ENCODE results near the gene MYDGF.
"Not testable (repeated sequence)": the region's sequence is repeated elsewhere in the genome, so short reads cannot be mapped to it uniquely, and the experiment has no call there.

The MYDGF gene

GRCh38 chr19:4691373-4691772, 21.2 kb upstream of the MYDGF start:
- no peaks in the 10 kb centered on the region for H3K27me3 ChIP-seq
- H3K4me1 ChIP-seq: peaks cover 67% of the 10 kb centered on the region
- H3K9ac ChIP-seq: no peak overlapping the region
- no peak for TF ChIP-seq Cebpa-rat (IDR thresholded peaks at IDR 0.05)
- no peak overlapping the region for H3K4me3 ChIP-seq
- H4K20me1 ChIP-seq: peaks cover 36% of the 10 kb centered on the region
- peak overlapping the region; percentile 98; the same call in 1 of the 2 replicates for H3K4me2 ChIP-seq
- peak overlapping the region; percentile 14; the same call in 1 of the 2 replicates for H3K27ac ChIP-seq
- H3K9me3 ChIP-seq: no peaks in the 10 kb centered on the region
- peaks cover 79% of the 10 kb centered on the region for H3K36me3 ChIP-seq

GRCh38 chr19:4690361-4690760, 20.2 kb upstream of the MYDGF start:
- H3K27ac ChIP-seq: no peak overlapping the region
- peaks cover 62% of the 10 kb centered on the region for H3K4me1 ChIP-seq
- H3K9me3 ChIP-seq: no peaks in the 10 kb centered on the region
- H3K9ac ChIP-seq: no peak overlapping the region
- peaks cover 77% of the 10 kb centered on the region for H3K36me3 ChIP-seq
- peaks cover 36% of the 10 kb centered on the region for H4K20me1 ChIP-seq
- no peak overlapping the region for H3K4me2 ChIP-seq
- H3K27me3 ChIP-seq: no peaks in the 10 kb centered on the region
- no peak overlapping the region for H3K4me3 ChIP-seq
- TF ChIP-seq Cebpa-rat (IDR thresholded peaks at IDR 0.05): no peak

GRCh38 chr19:4689403-4689802, 19.3 kb upstream of the MYDGF start:
- Histone ChIP-seq H3K4me2 (no peak overlapping the region), H3K27ac (no peak overlapping the region), H3K9ac (no peak overlapping the region), H3K27me3 (no peaks in the 10 kb centered on the region), H4K20me1 (peaks cover 36% of the 10 kb centered on the region), H3K36me3 (peaks cover 77% of the 10 kb centered on the region), H3K9me3 (no peaks in the 10 kb centered on the region), H3K4me3 (no peak overlapping the region), H3K4me1 (peaks cover 52% of the 10 kb centered on the region)
- TF ChIP-seq Cebpa-rat (IDR thresholded peaks at IDR 0.05): no peak

GRCh38 chr19:4688587-4688986, 18.4 kb upstream of the MYDGF start:
- Histone ChIP-seq H3K9ac (no peak overlapping the region), H3K4me3 (no peak overlapping the region), H3K4me2 (no peak overlapping the region), H3K4me1 (peaks cover 44% of the 10 kb centered on the region), H3K9me3 (no peaks in the 10 kb centered on the region), H3K36me3 (peaks cover 77% of the 10 kb centered on the region), H4K20me1 (peaks cover 29% of the 10 kb centered on the region), H3K27ac (no peak overlapping the region), H3K27me3 (no peaks in the 10 kb centered on the region)
- no peak for TF ChIP-seq Cebpa-rat (IDR thresholded peaks at IDR 0.05)

GRCh38 chr19:4687396-4687795, 17.3 kb upstream of the MYDGF start:
- Histone ChIP-seq H4K20me1 (peaks cover 17% of the 10 kb centered on the region), H3K4me1 (peaks cover 32% of the 10 kb centered on the region), H3K27me3 (no peaks in the 10 kb centered on the region), H3K4me2 (peak overlapping the region; percentile 72), H3K9ac (no peak overlapping the region), H3K36me3 (peaks cover 85% of the 10 kb centered on the region), H3K9me3 (no peaks in the 10 kb centered on the region), H3K27ac (peak overlapping the region; percentile 37; the same call in 1 of the 2 replicates), H3K4me3 (no peak overlapping the region)
- no peak for TF ChIP-seq Cebpa-rat (IDR thresholded peaks at IDR 0.05)

GRCh38 chr19:4686700-4687099, 16.6 kb upstream of the MYDGF start:
- Histone ChIP-seq H3K9ac (no peak overlapping the region), H3K4me3 (no peak overlapping the region), H3K27ac (peak overlapping the region; percentile 37; the same call in 1 of the 2 replicates), H4K20me1 (peaks cover 10% of the 10 kb centered on the region; the same call in 1 of the 2 replicates), H3K4me1 (peaks cover 25% of the 10 kb centered on the region), H3K36me3 (peaks cover 92% of the 10 kb centered on the region), H3K4me2 (peak overlapping the region; percentile 72), H3K27me3 (no peaks in the 10 kb centered on the region), H3K9me3 (no peaks in the 10 kb centered on the region)
- no peak for TF ChIP-seq Cebpa-rat (IDR thresholded peaks at IDR 0.05)

GRCh38 chr19:4684312-4685095, 14.4 kb upstream of the MYDGF start:
- H3K4me3 ChIP-seq: no peak overlapping the region
- no peak overlapping the region for H3K27ac ChIP-seq
- no peak overlapping the region for H3K9ac ChIP-seq
- peaks cover 9% of the 10 kb centered on the region; the same call in 1 of the 2 replicates for H4K20me1 ChIP-seq
- peaks cover 22% of the 10 kb centered on the region for H3K4me1 ChIP-seq
- H3K36me3 ChIP-seq: peaks cover 96% of the 10 kb centered on the region
- no peak overlapping the region for H3K4me2 ChIP-seq
- TF ChIP-seq Cebpa-rat (IDR thresholded peaks at IDR 0.05): no peak
- H3K9me3 ChIP-seq: no peaks in the 10 kb centered on the region
- H3K27me3 ChIP-seq: no peaks in the 10 kb centered on the region

- no peak overlapping the region for H3K27ac ChIP-seq
- TF ChIP-seq Cebpa-rat (IDR thresholded peaks at IDR 0.05): no peak
- H3K36me3 ChIP-seq: peaks cover 94% of the 10 kb centered on the region
- H4K20me1 ChIP-seq: peaks cover 9% of the 10 kb centered on the region; the same call in 1 of the 2 replicates
- peaks cover 15% of the 10 kb centered on the region for H3K4me1 ChIP-seq
- no peaks in the 10 kb centered on the region for H3K27me3 ChIP-seq
- H3K9ac ChIP-seq: no peak overlapping the region
- no peak overlapping the region for H3K4me2 ChIP-seq
- no peak overlapping the region for H3K4me3 ChIP-seq
- H3K9me3 ChIP-seq: no peaks in the 10 kb centered on the region
These were observed 12.5 kb upstream of the MYDGF start for GRCh38 chr19:4682417-4683200.

- H3K4me2 ChIP-seq, H3K27ac ChIP-seq: not testable (repeated sequence)
- H3K36me3 ChIP-seq: peaks cover 92% of the 10 kb centered on the region
These were observed 9.9 kb upstream of the MYDGF start for GRCh38 chr19:4680021-4680420.

More at GRCh38 chr19:4680021-4680420, 9.9 kb upstream of the MYDGF start:
- not testable (repeated sequence) for H3K4me1 ChIP-seq, H3K27me3 ChIP-seq, H3K9me3 ChIP-seq, H4K20me1 ChIP-seq, H3K4me3 ChIP-seq, H3K9ac ChIP-seq

Data from BLaER1 (cell line).